Stomach (tissue), 9 donors: Measurements from ENCODE around the gene AGAP1. TPM values are rescaled to one million over a fixed set of nuclear protein-coding genes. Genes with fewer than 3 reads are reported as not detected.

Source experiments
- DNase-seq, 2 donors: peaks; one replicate each; pipeline versions ENCODE4 v3.0.0 to v3.0.0-alpha.2; 2013 to 2019
- H3K27ac ChIP-seq, 5 donors: fragments of 200-600 bp in 4 of 5; sonication (generic) in 4 of 5; one replicate each; pipeline ENCODE4 v1.5.1; 2013 to 2019; ENCODE audit warnings: mild to moderate bottlenecking in 1 of 5, moderate library complexity in 1 of 5
- H3K27me3 ChIP-seq, 3 donors: fragments of 200-600 bp; sonication (generic); one replicate each; pipeline ENCODE4 v1.5.1; 2017 to 2019; ENCODE audit warnings: mixed run types in 1 of 3
- H3K36me3 ChIP-seq, 4 donors: fragments of 200-600 bp; sonication (generic); 1 replicate in 3 of 4; 2 replicates in 1 of 4; pipeline ENCODE4 v1.5.1; 2016 to 2019
- H3K4me1 ChIP-seq, 4 donors: fragments of 200-600 bp; sonication (generic); one replicate each; pipeline ENCODE4 v1.5.1; 2016 to 2019
- H3K4me3 ChIP-seq, 4 donors: fragments of 200-600 bp; sonication (generic) in 3 of 4; one replicate each; pipeline ENCODE4 v1.5.1; 2016 to 2019; ENCODE audit warnings: mild to moderate bottlenecking in 1 of 4
- H3K9me3 ChIP-seq, 4 donors: fragments of 200-600 bp; sonication (generic); one replicate each; pipeline ENCODE4 v1.5.1; 2016 to 2019
- EP300 ChIP-seq: sonication (generic); formaldehyde crosslinking; IDR thresholded peaks from one replicate; pipeline ENCODE4 v1.6.1; 2017; ENCODE audit warnings: antibody characterized with exemption
- POLR2A ChIP-seq, 4 donors: fragments of 450-650 bp; IDR thresholded peaks; one replicate each; pipeline ENCODE4 v1.6.1; 2016; ENCODE audit warnings: antibody characterized with exemption in 4 of 4, control low read depth in 2 of 4, mild to moderate bottlenecking in 1 of 4, moderate library complexity in 1 of 4
- POLR2AphosphoS5 ChIP-seq, 3 donors: sonication (generic); formaldehyde crosslinking; IDR thresholded peaks; one replicate each; pipeline ENCODE4 v1.6.1; 2016; ENCODE audit warnings: antibody characterized with exemption in 3 of 3
- WGBS, 5 donors: extraction: QIAGEN DNeasy Blood & Tissue Kit in 3 of 5; methylation state at CpG; one replicate each; pipeline versions ENCODE4 v1.1.5 to v1.1.7; 2013 to 2018; 5-methylcytosine and 5-hydroxymethylcytosine counted together
- intact Hi-C: fragments of 100-400 bp; cut with DNase I; formaldehyde crosslinking; loops from one replicate; pipeline ENCODE4 v1.15.1; 2023; ENCODE audit warnings: low total_unique reads
- polyA plus RNA-seq, 3 donors: library from polyadenylated mRNA; stranded (reverse); fragments of 200-250 nt; gene quantifications; one replicate each; pipeline ENCODE4 v1.2.3, GENCODE V29; 2013
- total RNA-seq, 5 donors: library from RNA; depleted of rRNA; stranded (reverse); fragments of >200 nt; gene quantifications; one replicate each; pipeline versions ENCODE4 v1.1.0 to v1.2.3, GENCODE V29; 2014 to 2016
- TF ChIP-seq, protein P1 (sequence below), 7 experiments: fragments of 450-650 bp in 4 of 7; fragments of 200-600 bp in 3 of 7; sonication (generic) in 3 of 7; IDR thresholded peaks; one replicate each; pipeline ENCODE4 v1.5.1; 2016 to 2019; ENCODE audit warnings: antibody characterized with exemption in 7 of 7, control low read depth in 2 of 7, mild to moderate bottlenecking in 1 of 7
- donor health status: healthy with polysubstance abuse.
- donor health status: Bipolar disorder and iron deficiency.
- donor health status: healthy.

AGAP1 gene
- total and polyA plus RNA-seq, 8 donors = 4.2 to 139 (median 35.0) TPM

GRCh38 chr2:235689427-235689853 is 195.6 kb downstream of the AGAP1 start:
- intact Hi-C loops = no loop called here
- no peak overlapping the region for H3K4me3 ChIP-seq
- H3K4me1 ChIP-seq = peaks cover 23 to 55% (median 44%) of the 10 kb centered on the region in 4 donors
- 41 to 65% (median 47%) methylated on average over 4 of the region's 4 CpGs for WGBS, 5 donors
- H3K9me3 ChIP-seq = no peaks in the 10 kb centered on the region
- no peak for TF ChIP-seq EP300
- TF ChIP-seq POLR2A (IDR thresholded peaks at IDR 0.05) = no peak
- no peak for TF ChIP-seq POLR2AphosphoS5 (IDR thresholded peaks at IDR 0.05)
- TF ChIP-seq, protein P1, sequence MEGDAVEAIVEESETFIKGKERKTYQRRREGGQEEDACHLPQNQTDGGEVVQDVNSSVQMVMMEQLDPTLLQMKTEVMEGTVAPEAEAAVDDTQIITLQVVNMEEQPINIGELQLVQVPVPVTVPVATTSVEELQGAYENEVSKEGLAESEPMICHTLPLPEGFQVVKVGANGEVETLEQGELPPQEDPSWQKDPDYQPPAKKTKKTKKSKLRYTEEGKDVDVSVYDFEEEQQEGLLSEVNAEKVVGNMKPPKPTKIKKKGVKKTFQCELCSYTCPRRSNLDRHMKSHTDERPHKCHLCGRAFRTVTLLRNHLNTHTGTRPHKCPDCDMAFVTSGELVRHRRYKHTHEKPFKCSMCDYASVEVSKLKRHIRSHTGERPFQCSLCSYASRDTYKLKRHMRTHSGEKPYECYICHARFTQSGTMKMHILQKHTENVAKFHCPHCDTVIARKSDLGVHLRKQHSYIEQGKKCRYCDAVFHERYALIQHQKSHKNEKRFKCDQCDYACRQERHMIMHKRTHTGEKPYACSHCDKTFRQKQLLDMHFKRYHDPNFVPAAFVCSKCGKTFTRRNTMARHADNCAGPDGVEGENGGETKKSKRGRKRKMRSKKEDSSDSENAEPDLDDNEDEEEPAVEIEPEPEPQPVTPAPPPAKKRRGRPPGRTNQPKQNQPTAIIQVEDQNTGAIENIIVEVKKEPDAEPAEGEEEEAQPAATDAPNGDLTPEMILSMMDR (IDR thresholded peaks at IDR 0.05) = no peak
- no peak overlapping the region for H3K27ac ChIP-seq
- H3K36me3 ChIP-seq = no peaks in the 10 kb centered on the region
- no peak for DNase-seq
- no peaks in the 10 kb centered on the region for H3K27me3 ChIP-seq

- H3K4me1 ChIP-seq = peaks cover 23 to 53% (median 41%) of the 10 kb centered on the region in 4 donors
- 40 to 68% (median 52%) methylated on average over 9 of the region's 9 CpGs for WGBS, 5 donors
- peak in 1 of 2 donors; percentile 65 for DNase-seq
- peak overlapping the region in 3 of 5 donors; percentile 12 to 59 (median 55) for H3K27ac ChIP-seq
- no peaks in the 10 kb centered on the region for H3K9me3 ChIP-seq
- TF ChIP-seq POLR2A (IDR thresholded peaks at IDR 0.05) = no peak
- TF ChIP-seq, protein P1 (IDR thresholded peaks at IDR 0.05) = no peak
- no peak for TF ChIP-seq EP300
- intact Hi-C loops = no loop called here
- H3K36me3 ChIP-seq = no peaks in the 10 kb centered on the region
- no peak overlapping the region for H3K4me3 ChIP-seq
- no peaks in the 10 kb centered on the region for H3K27me3 ChIP-seq
These were observed 196.4 kb downstream of the AGAP1 start for GRCh38 chr2:235690082-235690808.

DNA sequence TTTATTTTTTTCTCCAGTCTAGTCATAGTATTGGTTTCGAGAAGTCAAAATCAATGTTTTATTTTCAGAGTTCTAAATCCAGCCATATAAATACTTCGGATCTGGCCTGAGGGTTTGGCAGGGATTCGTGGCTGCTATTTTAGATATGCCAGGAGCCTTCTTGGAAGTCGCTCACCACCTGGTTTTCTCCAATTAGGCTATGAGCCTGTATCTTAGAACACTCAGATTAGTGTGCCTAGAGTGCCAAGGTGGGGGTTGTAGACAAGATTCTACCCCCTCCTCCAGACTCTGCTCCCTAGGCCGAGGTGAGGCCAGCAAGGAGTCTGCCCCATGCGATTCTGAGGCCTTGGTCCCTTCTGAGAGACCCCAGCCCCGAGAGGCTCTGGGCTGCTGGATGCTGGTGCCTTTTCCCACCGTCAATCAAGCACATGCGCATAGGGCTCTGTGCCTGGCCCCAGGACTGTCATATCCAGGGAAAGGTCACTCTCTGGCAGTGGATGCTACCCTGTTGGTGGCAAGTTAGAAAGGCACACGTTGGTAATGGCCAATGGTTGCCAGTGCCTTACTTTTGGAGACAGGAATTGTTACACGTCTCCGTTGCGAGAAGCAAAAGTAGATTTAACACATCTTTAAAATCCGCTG is 197.1 kb downstream of the AGAP1 start:
- Histone ChIP-seq H3K9me3 (no peaks in the 10 kb centered on the region), H3K4me1 (peaks cover 23 to 47% (median 40%) of the 10 kb centered on the region in 4 donors), H3K27ac (peak overlapping the region in 2 of 5 donors; percentile 55 to 59), H3K36me3 (no peaks in the 10 kb centered on the region), H3K27me3 (no peaks in the 10 kb centered on the region), H3K4me3 (no peak overlapping the region)
- TF ChIP-seq EP300 (no peak), POLR2A (IDR thresholded peaks at IDR 0.05) (no peak), POLR2AphosphoS5 (IDR thresholded peaks at IDR 0.05) (no peak)
- TF ChIP-seq, protein P1 (IDR thresholded peaks at IDR 0.05) = no peak
- intact Hi-C loops = no loop called here
- 69 to 79% (median 71%) methylated on average over 14 of the region's 14 CpGs for WGBS, 5 donors
- no peak for DNase-seq

DNA sequence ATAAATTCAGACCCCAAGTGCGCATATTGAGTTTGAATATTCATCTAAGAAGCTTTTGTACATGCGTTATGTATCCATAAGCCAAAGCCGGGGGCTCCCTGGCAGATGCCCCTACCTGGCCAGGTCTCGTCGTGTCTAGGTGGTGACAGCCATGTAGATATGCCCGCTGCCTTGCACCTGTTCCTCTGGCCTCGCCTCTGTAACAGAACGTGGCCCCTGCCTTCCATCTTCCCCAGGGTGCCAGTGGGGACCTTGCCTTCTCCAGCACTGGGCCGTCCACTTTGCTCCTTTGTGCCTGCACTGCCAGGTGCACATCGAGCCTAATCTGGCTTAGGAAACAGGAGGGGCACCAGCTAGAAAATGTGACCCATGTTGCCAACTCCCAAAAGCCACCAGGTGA is 198.2 kb downstream of the AGAP1 start:
- Histone ChIP-seq H3K4me3 (no peak overlapping the region), H3K4me1 (peaks cover 23 to 47% (median 40%) of the 10 kb centered on the region in 4 donors), H3K27ac (peak overlapping the region in 4 of 5 donors; percentile 16 to 68 (median 52)), H3K9me3 (no peaks in the 10 kb centered on the region), H3K36me3 (no peaks in the 10 kb centered on the region), H3K27me3 (no peaks in the 10 kb centered on the region)
- intact Hi-C loops = no loop called here
- 74 to 86% (median 81%) methylated on average over 10 of the region's 10 CpGs for WGBS, 5 donors
- TF ChIP-seq POLR2AphosphoS5 (IDR thresholded peaks at IDR 0.05) = no peak
- TF ChIP-seq POLR2A (IDR thresholded peaks at IDR 0.05) = no peak
- TF ChIP-seq EP300 = no peak
- TF ChIP-seq, protein P1 (IDR thresholded peaks at IDR 0.05) = no peak
- no peak for DNase-seq
